Muscle of arm (tissue), 12 donors: ENCODE data around the gene SLIT3. TPM values are rescaled to one million over a fixed set of nuclear protein-coding genes. Genes with fewer than 3 reads are reported as not detected.

ENCODE experiments used
- DNase-seq: peaks from one replicate; pipeline ENCODE4 v3.0.0-alpha.2; 2013
- polyA plus RNA-seq, 12 donors: library from polyadenylated mRNA; unstranded; fragments of 120-200 nt; gene quantifications; one replicate each; pipeline ENCODE4 v1.2.1, GENCODE V29; 2013; ENCODE audit not compliant: insufficient read length in 12 of 12

The SLIT3 gene
- polyA plus RNA-seq, 12 donors: 6.7 to 75.7 (median 10.9) TPM; not detected in 1

DNA sequence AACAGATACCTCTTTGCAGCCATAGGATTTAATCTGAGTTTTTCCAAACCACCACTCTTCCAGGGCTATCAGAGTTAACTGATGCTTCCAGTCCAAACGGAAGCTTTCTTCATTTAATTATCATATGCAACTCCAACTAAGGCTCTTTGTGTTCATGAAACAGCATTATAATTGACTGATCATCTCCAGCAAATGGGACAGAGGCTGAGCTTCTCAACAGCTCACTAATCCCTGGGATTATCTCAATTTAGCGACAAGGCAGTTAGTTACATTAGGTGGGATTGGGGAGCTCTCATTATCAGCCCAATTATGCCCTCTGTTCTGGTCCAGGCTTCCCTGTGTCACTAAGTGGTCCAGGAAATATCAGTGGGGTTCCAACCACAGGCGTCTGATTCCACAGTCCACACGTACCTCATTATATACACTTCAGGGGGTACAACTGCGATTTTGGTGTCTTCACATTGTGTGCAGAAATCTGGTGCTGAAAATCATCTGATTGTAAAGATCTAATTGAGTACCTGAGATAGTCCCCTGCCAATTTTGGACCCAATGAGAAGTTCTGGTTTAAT lies 408.2 kb downstream of the SLIT3 start:
- no peak for DNase-seq

DNA sequence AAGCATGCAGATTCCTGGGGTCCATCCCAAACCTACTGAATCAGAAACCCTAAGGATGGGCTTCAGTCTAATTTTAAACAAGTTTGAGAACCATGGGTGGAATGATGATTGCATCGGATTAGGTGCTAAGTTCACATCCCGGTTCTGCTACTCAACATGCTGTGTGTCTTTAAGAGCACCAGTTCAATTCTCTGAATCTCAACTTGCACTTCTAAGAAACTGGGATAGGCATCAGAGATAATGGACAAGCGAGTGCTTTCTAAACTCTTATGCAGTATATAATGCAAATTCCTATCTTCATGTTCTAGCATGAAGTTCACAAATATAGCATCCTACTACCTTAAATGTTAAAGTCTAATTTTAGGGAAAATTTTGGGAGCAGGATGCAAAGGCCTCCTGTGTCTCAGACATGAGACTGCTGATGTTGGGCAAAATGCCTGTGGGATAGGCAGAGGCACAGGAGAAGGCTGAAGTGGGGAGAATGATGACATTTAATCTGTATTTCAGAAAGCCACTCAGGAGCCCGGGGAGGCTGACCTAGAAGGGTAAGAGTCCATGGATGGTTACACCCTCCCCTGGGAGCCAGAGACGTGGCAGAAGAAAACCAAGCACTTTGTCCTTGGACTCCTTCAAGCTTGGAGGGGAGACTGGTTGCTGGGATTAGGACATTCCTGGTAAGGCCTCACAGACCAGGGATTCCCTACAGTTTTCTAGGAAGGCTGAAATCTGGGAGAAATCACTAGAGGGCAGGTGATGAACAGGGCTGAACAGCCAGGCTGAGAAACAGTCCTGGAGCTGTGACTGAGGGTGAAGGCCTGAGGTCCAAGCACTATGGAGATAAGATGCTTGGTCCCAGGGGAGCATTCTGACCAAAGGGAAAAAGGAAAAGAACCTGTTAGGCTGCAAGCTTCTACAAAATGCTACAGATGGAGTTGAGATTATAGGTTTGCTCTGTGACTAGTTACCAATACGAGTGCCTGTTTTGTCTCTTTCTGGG lies 409.8 kb downstream of the SLIT3 start:
- no peak for DNase-seq

DNA sequence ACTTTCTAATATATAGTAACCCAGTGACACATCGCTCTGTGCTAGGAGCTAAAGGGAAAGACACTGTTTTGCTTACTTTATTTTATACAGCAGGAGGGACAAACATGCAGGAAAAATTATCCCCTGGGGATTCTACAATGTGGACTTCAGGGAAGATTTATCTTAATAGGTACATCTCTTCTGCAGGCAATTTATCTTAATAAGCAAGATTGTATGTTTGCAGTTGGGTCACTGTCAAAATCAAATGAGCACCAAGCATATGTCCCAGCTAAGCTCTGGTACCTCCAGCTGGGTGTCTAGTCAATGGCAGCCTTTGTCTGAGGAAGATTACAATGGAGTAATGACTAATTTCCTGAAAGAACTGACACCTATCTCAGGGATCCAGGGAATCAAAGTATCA lies 411.9 kb downstream of the SLIT3 start:
- DNase-seq: no peak

DNA sequence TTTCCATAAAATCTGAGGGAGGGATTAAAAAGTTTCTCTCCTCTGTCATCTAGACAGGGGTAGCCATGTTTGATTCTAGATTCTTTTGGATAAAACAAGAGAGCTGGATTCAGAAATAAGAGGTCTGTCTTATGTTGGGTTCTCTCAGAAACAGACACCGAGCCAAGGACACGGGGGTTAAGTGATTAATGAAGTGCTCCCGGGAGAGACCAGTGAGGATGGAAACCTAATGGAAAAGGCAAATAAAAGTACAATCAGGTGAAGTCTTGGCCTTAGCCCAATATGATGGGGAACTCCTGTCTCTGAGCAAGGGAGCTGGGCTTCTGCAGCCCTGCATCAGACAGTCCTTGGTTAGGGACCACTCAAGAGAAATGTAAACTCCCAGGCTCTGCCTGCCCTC lies 413.0 kb downstream of the SLIT3 start:
- no peak for DNase-seq

DNA sequence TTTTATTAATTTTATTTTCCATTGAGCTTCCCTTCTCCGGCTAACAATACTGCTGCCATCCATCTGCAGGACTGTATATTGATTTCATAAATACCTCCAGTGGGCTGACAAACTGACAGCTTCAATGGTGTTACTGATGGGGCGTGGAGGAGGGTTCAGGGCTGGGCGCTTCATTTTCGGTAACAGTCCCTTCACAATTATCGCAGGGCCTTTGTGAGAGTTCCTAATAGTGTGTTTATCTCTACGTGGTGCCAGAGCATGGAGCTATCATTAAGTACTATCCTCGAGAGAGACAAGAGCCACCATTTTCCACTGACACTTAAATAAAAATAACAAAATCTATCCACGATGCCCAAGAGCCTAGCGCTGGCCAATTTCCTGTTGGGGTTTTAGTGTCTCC lies 414.8 kb downstream of the SLIT3 start:
- no peak for DNase-seq

DNA sequence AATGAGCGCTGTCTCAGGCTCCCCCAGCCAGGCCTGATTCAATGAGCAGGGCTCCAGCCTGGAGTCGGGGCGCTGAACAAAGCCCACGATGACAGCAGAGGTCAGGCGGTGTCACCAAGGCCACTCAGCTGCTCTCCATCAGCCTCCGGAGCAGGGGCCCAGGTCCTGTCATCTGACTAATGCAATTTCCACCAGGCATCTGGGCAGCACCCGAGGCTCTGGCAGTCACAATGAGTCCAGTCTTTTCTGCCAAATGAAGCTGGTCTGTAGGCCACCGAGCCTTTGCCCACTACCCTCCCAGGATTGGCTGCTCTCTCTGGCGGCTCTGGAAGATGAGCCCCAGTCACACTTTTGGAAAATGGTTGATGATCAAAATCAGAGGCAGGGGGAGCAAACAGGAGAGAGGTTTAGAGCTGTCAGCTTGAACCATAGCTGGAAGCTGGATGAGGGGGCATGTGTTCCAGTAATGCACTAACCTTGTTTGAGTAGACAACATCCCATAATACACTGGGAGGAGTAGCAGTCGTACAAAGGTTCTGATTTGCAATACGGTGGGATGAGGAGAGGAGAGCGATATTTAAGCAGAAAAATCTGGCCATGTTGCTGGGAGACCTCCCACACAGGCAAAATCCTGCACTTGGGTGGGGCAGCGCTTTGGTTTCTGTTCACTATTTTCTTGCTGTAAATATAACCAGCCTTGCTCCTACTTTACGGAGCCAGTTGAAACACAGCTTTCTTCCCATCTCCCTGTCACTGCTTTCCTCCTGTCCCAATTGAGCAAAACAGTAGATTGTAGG lies 415.4 kb downstream of the SLIT3 start:
- no peak for DNase-seq

DNA sequence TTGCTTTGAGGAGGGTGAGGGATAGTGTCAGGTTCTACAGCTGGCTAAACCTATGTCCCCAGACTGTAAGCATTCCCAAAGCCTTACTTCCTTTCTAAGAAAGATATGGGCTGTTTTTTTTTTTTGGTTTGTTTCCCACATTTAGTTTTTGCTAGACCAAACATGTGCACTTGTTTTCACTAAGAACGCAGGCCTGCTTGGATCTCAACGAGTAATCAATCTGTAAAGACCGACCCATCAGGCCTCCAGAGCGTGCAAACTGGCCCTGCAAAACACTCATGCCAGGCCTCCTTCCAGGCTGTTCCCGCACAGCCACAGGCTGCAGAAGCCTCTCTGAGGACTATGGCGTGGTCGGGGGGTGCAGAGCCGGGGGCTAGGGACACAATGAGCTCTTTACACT lies 416.9 kb downstream of the SLIT3 start:
- DNase-seq: no peak

DNA sequence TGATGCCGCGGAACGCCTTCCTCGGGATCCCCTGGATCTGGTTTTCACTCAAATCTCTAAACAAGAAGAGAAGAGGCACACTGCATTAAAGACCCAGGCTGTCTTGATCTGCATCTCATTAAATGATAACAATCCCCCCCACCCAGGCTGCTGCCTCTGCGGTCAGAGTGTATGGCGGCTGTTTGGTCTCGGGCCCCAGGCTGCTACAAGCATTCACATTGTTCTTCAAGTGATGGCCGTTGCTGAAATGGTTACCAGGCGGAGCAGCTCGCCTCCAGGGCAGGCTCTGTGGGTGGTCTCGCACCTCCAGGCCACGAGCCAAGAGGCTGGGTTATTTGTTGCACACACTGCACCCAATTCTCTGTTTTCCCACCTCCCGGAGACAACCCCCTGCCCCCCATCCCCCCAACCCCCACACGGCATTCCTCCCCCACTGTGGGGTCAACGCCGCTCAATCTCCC lies 417.6 kb downstream of the SLIT3 start:
- no peak for DNase-seq

DNA sequence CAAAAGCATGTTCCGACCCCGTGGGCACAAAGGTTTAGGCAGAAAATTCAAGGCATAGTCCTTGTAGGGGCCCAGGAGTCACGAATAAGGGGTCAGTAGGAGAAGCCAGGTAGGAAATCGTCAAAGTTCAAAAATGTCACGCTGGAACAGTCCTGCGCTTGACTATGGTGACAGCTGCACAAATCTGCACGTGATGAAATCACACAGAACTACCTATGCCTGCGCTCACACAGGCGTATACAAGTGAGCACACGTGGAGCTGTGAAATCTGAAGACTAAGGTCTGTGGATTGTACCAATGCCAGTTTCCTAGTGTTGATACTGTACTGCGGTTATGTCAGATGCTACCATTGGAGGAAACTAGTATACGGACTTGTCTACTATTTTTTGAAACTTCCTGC lies 418.7 kb downstream of the SLIT3 start:
- DNase-seq: no peak

DNA sequence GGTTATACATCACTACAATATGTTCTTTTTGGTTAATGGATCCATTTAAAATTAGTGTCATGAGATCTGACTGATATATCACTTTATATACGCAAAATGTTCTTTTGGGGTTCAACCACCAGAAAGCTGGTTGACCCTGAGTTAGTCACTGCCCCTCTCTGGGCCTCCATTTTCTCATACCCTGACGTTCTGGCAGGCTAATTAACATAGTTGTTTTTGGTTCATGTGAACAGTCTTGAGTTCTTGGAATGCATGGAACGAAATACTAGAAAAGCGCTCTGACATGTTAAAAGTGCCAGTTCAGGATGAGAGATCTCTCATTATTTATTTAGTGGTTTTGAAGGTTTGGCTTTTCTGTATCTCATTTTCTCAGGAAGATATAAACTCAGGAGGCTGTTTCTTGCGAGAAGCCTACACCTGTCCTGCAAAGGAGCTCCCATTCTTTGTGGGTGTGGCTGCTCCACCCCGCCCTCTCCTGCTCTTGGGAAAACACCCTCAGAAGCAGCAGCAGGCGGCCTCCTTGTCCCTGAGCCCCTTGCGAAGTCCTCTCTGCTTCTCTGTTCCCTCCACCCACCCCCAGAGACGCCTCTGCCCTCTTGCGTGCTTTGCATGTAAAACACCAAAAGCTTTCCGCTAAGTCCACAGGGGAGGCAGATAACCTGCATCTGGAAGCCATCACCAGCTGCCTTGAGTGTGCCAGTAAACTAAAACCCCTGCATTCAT lies 419.4 kb downstream of the SLIT3 start:
- no peak for DNase-seq

DNA sequence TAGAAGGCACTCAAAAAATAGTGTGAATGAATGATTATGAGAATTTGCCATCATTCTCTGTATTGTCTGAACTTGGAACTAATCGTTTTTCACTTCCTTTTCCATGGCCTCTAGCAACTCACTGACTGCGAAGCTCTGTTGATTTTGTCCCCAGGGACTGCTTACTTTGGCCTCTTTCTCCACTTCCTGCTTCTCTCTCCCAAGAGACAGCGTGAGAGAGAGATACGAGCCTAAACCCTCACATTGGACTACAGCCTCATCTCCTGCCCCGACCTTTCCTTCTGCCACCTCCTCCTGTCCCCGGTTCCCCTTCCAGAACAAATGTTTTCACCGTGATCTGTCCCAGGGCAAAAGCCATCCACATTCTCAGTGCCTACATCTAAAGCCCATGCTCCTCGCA lies 421.0 kb downstream of the SLIT3 start:
- peak; percentile 18 for DNase-seq

DNA sequence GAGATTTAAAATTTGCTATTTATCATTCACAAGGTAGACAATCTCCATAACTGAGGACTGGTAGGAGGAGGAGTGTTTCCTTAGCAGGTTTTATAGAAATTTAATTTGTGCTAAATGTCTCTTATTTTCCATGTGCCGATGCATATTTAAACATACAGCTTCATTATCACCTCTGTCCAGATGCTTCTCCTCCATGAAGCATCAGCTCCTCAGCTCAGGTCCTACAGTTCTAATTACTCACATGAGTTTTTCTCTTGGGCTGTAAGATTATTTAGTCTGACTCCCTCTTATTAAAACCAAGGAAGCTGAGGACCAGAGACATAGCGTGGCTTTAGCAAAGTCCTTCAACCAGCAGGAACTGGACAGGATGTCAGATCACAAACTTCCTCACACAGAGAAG lies 421.6 kb downstream of the SLIT3 start:
- DNase-seq: no peak

DNA sequence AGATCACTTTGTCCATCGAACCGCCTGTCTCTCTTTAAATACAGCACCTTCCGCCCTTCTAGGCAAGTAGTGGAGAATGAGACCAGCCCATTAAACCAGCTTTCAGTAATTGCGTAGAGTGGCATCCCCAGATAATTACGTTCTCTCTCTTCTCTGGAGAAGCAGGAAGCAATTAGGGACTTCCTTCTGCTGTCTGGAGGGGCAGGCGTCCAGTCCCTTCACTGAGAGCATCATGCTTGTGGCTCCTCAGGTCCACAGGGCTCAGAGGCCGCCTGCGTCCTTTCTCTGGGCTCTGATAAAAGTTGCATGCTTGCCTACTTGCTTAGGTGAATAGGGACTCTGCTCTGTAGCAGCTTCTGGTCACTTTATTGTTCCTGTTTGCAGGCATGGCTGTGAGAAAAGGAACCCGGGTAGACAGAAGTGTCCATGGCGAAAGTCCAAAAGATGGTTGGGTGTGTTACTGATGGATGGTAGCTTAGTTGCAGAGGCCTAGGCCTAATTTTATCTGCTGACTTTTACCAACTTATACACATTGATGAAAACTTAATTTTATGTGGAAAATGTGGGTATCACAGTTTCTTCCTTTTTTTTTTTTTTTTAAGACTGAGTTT lies 422.7 kb downstream of the SLIT3 start:
- DNase-seq: no peak

DNA sequence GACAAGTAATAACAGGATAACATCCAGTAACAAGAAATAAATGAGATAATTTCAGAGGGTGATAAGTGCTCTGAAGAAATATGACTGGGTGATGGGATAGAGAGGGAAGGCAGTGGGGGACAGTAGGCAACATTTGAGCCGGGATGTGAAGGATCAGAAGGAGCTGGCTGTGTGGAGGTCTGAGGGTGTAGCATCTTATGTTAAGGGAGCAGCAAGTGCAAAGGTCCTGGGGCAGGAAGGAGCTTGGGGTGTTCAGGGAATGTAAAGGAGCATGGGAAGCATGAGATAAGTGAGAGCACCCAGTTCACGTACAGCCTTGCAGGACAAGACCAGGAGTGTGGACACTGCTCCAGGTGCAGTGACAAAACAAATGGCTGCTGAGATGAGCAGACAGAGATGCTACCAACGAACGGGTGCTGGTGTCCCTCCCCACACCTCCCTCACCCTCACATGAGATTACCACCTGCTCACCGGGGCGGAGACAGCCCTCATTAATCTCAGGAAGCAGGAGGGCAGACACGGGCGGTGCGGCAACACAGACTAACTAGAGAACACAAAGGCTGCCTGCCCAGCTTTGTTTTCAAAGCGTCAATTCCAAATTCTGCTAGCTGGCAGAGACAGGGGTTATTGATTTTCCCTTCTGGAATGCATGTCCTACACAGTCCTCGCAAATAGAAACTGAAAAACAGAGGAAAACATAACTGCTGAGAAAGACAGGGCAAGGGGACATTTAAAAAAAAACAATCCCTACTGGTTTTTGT lies 423.6 kb downstream of the SLIT3 start:
- DNase-seq: no peak

DNA sequence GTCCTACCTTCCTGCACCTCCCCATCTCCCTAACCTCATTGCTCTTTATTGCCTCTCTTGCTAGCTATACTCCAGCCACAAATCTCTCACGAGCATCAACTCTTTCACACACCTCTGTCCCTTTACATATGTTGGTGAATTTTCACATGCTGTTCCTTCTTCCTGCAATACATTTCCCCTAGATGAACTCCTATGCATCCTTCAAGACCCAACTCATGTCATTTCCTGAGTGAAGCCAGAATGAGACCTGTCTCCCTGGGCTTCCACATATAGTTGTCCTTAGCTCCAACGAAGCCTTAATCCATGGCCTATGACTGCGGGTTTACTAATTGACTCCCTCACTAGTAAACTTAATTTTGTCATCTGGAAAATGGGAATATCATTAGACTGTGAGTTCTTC lies 424.5 kb downstream of the SLIT3 start:
- no peak for DNase-seq

DNA sequence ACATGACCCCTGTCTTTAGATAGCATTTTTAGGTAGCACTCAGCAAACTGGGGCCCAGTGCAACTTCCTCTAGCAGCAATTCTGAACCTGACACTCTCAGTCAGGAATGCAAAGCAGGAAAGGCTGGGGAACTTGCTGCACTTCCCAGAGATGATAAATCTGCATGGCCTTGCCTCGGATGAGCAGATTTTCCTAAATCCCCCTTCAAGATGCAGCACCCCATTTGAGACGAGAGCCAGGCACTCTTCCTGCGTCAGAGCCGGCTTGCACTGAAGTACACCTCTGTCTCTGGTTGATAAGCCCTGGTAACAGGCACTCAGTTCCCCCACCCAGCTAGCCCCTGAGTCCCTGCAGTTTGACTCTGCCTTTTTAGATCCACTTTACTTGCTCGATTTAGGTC lies 425.1 kb downstream of the SLIT3 start:
- no peak for DNase-seq

DNA sequence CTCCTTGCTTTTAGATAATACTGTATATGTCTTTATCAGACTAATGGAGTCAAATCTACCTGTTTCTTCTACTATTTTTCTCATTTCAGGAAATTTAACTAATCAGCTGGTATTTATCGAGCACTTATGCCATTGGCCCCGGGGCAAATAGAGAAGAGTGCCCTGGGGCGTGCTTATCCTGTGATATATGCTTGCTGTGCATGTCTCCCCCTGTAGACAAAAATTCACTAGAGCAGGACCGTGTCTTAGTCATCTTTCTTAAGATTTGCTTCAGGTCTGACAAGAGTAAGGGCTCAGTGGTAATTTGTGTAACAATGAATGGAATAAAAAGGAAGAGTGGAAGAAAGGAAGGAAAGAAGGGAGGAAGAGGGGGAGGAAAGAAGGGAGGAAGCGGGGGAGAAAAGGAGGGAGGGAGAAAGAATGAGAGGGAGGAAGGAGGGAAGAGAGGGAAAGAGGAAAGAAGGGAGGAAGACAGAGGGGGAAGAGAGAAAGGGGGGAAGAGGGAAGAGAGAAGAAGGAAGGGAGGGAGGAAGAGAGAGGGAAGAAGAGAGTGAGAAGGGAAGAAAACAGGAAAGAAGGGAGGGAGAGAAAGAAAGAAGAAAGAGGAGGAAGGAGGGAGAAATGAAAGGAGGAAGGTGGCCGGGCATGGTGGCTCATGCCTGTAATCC lies 426.1 kb downstream of the SLIT3 start:
- no peak for DNase-seq

DNA sequence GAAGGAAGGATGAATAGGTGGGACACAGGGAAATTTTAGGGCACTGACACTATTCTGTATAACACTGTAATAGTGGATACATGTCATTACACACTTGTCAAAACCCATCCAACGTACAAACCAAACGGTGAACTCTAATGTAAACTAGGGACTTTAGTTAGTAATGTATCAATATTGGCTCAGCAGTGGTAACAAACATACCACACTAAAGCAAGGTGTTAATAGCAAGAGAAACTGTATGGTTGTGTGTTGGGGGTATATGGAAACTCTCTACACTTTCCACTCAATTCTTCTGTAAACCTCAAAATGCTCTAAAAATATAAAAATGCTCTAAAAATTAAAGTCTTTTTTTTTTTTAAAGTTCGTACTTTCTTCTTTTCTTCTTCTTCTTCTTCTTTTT lies 428.7 kb downstream of the SLIT3 start:
- no peak for DNase-seq

DNA sequence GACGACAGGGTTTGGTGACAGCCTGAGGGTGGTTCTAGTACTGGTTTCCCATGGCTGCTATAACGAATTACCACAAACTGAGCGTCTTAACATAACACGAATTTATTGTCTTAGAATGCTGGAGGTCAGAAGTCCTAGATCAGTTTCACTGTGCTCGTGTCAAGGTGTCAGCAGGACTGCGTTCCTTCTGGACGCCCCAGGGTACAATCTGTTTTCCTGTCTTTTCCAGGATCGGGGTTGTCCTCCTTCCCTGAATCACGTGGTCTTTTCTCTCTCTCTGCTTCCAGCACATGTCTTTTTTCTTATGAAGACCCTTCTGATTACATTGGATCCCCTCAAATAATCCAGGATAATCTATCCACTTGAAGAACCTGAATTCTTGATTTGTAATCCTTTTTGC lies 430.0 kb downstream of the SLIT3 start:
- no peak for DNase-seq

DNA sequence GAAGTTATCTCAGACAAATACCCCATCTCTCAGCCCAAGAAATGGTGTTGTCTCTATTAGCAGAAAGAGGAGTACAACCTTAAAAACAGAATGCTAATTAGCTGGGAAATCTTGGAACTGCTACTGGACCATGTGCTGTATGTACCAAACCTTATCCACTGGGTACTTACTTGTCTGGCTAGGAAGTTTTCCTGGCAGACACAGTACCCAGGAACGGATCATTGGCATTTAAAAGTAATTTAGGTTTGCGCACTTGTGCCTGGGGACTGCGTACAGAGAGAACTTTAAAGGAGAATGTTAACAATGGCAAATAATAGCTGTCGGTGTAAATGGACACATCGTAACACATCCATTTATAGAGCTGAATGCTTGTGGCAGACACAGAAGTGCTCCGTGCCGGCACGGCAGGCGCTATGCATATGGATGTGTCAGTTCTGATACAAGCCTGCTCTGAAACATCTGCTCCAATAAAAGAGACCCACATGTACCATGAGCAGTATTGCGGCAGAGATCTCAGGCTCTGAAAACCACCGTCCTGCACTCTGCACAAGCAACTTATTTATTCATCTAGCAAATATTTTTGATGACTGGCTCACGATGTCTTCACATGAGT lies 431.2 kb downstream of the SLIT3 start:
- DNase-seq: no peak
